Bronchial epithelial cell (primary cell): Measurements from ENCODE around the gene CELSR1. TPM values are rescaled to one million over a fixed set of nuclear protein-coding genes. Genes with fewer than 3 reads are reported as not detected.

Experiments used
- DNase-seq: peaks from one replicate; pipeline ENCODE4 v3.0.0-alpha.2; 2010; ENCODE audit warnings: low read depth
- FAIRE-seq: peaks from 2 replicates; lab custom pipeline; 2011; peaks lifted over from hg19 to GRCh38; lab: Jason Lieb, UNC
- H3K27me3 ChIP-seq: 2 replicates; pipeline ENCODE4 v1.5.1; 2011; ENCODE audit warnings: low read length; ENCODE audit not compliant: control insufficient read depth, insufficient read depth
- H3K36me3 ChIP-seq: 2 replicates; pipeline ENCODE4 v1.5.1; 2011; ENCODE audit warnings: low read length; ENCODE audit not compliant: control insufficient read depth, insufficient read depth
- H3K4me3 ChIP-seq: 2 replicates; pipeline ENCODE4 v1.5.1; 2011; ENCODE audit warnings: mild to moderate bottlenecking, low read depth, low read length, control low read depth
- CTCF ChIP-seq: IDR thresholded peaks from 2 replicates; pipeline ENCODE4 v1.5.1; 2011; ENCODE audit warnings: mild to moderate bottlenecking, moderate library complexity, low read length, control low read depth, inconsistent platforms; ENCODE audit not compliant: insufficient read depth, severe bottlenecking
- total RNA-seq: library from RNA; depleted of rRNA; stranded (reverse); fragments of >200 nt; gene quantifications from 2 replicates; pipeline ENCODE4 v1.2.1, GENCODE V29; 2014

The CELSR1 gene
- total RNA-seq, 1 donor from 2014 or later = 39.0 TPM

- Histone ChIP-seq H3K36me3 (peaks cover 45% of the 10 kb centered on the region), H3K27me3 (no peaks in the 10 kb centered on the region), H3K4me3 (no peak overlapping the region)
- TF ChIP-seq CTCF = no peak
- FAIRE-seq (no peak), DNase-seq (no peak)
Observed at GRCh38 chr22:46379066-46379930, 158.1 kb downstream of the CELSR1 start.

GRCh38 chr22:46378426-46379065 lies 158.9 kb downstream of the CELSR1 start:
- no peak for FAIRE-seq
- no peak for DNase-seq
- Histone ChIP-seq H3K27me3 (no peaks in the 10 kb centered on the region), H3K4me3 (no peak overlapping the region), H3K36me3 (peaks cover 48% of the 10 kb centered on the region)
- TF ChIP-seq CTCF = no peak

- DNase-seq (peak; percentile 47), FAIRE-seq (no peak)
- TF ChIP-seq CTCF = no peak
- no peak overlapping the region for H3K4me3 ChIP-seq
- H3K36me3 ChIP-seq = peaks cover 50% of the 10 kb centered on the region
- no peaks in the 10 kb centered on the region for H3K27me3 ChIP-seq
Observed at GRCh38 chr22:46377525-46378425, 159.6 kb downstream of the CELSR1 start.

- no peak for DNase-seq
- Histone ChIP-seq H3K4me3 (no peak overlapping the region), H3K36me3 (peaks cover 52% of the 10 kb centered on the region), H3K27me3 (no peaks in the 10 kb centered on the region)
- no peak for FAIRE-seq
- no peak for TF ChIP-seq CTCF
Observed at GRCh38 chr22:46376908-46377524, 160.4 kb downstream of the CELSR1 start.

GRCh38 chr22:46376111-46376510 lies 161.3 kb downstream of the CELSR1 start:
- Histone ChIP-seq H3K36me3 (peaks cover 52% of the 10 kb centered on the region), H3K27me3 (no peaks in the 10 kb centered on the region), H3K4me3 (no peak overlapping the region)
- DNase-seq (no peak), FAIRE-seq (no peak)
- no peak for TF ChIP-seq CTCF
